Spleen (tissue), 11 donors: ENCODE measurements around the gene ADAM29. TPM values are rescaled to one million over a fixed set of nuclear protein-coding genes. Genes with fewer than 3 reads are reported as not detected.

Source experiments
- DNase-seq: peaks from one replicate; pipeline ENCODE4 v3.0.0-alpha.2; 2020
- H3K27ac ChIP-seq, 8 donors: fragments of 200-600 bp; sonication (generic) in 7 of 8; 1 replicate in 4 of 8; 2 replicates in 4 of 8; pipeline versions ENCODE4 v1.5.0 to v1.8.0; 2016 to 2021; ENCODE audit warnings: inconsistent platforms in 4 of 8, mild to moderate bottlenecking in 4 of 8, moderate library complexity in 1 of 8
- H3K27me3 ChIP-seq, 7 donors: fragments of 200-600 bp; sonication (generic) in 6 of 7; replicated peaks in 1 of 7; 1 replicate in 4 of 7; 2 replicates in 3 of 7; pipeline versions ENCODE4 v1.5.0 to v1.8.0; 2016 to 2021; ENCODE audit warnings: inconsistent platforms in 3 of 7, mild to moderate bottlenecking in 1 of 7
- H3K36me3 ChIP-seq, 6 donors: fragments of 200-600 bp; sonication (generic) in 5 of 6; 1 replicate in 4 of 6; 2 replicates in 2 of 6; pipeline versions ENCODE4 v1.5.0 to v1.8.0; 2016 to 2021; ENCODE audit warnings: inconsistent platforms in 2 of 6
- H3K4me1 ChIP-seq, 6 donors: fragments of 200-600 bp; sonication (generic) in 5 of 6; 1 replicate in 3 of 6; 2 replicates in 3 of 6; pipeline versions ENCODE4 v1.5.0 to v1.8.0; 2016 to 2021; ENCODE audit warnings: inconsistent platforms in 3 of 6
- H3K4me3 ChIP-seq, 8 donors: fragments of 200-600 bp; sonication (generic) in 7 of 8; 1 replicate in 4 of 8; 2 replicates in 4 of 8; pipeline versions ENCODE4 v1.5.0 to v1.8.0; 2016 to 2021; ENCODE audit warnings: inconsistent platforms in 4 of 8, mild to moderate bottlenecking in 4 of 8, moderate library complexity in 2 of 8
- H3K9me3 ChIP-seq, 8 donors: fragments of 200-600 bp; sonication (generic) in 7 of 8; 1 replicate in 4 of 8; 2 replicates in 4 of 8; pipeline versions ENCODE4 v1.5.0 to v1.8.0; 2016 to 2021; ENCODE audit warnings: inconsistent platforms in 4 of 8
- CTCF ChIP-seq, 11 experiments: fragments of 200-600 bp in 7 of 11; fragments of 450-650 bp in 4 of 11; sonication (generic) in 4 of 11; IDR thresholded peaks in 8 of 11; conservative IDR thresholded peaks in 3 of 11; 1 replicate in 7 of 11; 2 replicates in 4 of 11; pipeline versions ENCODE4 v1.4.0 to v1.8.0; 2016 to 2021; ENCODE audit warnings: antibody characterized with exemption in 11 of 11, inconsistent platforms in 4 of 11, mild to moderate bottlenecking in 1 of 11
- POLR2A ChIP-seq, 3 donors: fragments of 450-650 bp; IDR thresholded peaks; one replicate each; pipeline ENCODE4 v1.5.1; 2017; ENCODE audit warnings: antibody characterized with exemption in 3 of 3, mild to moderate bottlenecking in 1 of 3
- POLR2AphosphoS5 ChIP-seq, 3 donors: sonication (generic); formaldehyde crosslinking; IDR thresholded peaks; one replicate each; pipeline ENCODE4 v1.5.1; 2017; ENCODE audit warnings: antibody characterized with exemption in 3 of 3
- WGBS, 5 donors: extraction: QIAGEN DNeasy Blood & Tissue Kit in 3 of 5; methylation state at CpG; one replicate each; pipeline versions ENCODE4 v1.1.5 to v1.1.7; 2013 to 2018; 5-methylcytosine and 5-hydroxymethylcytosine counted together
- intact Hi-C: fragments of 100-400 bp; cut with DNase I; formaldehyde crosslinking; loops from one replicate; pipeline ENCODE4 v1.15.0; 2023; ENCODE audit warnings: low total_unique reads
- polyA plus RNA-seq, 3 donors: library from polyadenylated mRNA; stranded (reverse); fragments of 200-250 nt; gene quantifications; one replicate each; pipeline ENCODE4 v1.2.1, GENCODE V29; 2013
- total RNA-seq, 7 donors: library from RNA; depleted of rRNA in 3 of 7; stranded (reverse); fragments of >200 nt in 3 of 7; fragmentation: NEBNext Ultra II Directional in 4 of 7; extraction: Animal tissue kit (Norgen Biotek cat#: 25700) in 4 of 7; gene quantifications; one replicate each; pipeline versions ENCODE4 v1.1.0 to v1.2.1, GENCODE V29; 2016 to 2021
- donor health status: healthy with polysubstance abuse.
- donor health status: DM: no; HTN: no; CAD: no; lungs with moderate emphysema.
- donor health status: DM: no; HTN: no; CAD: no.
- donor health status: Bipolar disorder and iron deficiency.
- donor health status: healthy.
- donor health status: DM: no; HTN: no; CAD: no.
- donor health status: DM: yes; HTN: yes; CAD: no.

The ADAM29 gene
- total and polyA plus RNA-seq, 10 donors = 0.02 TPM; not detected in 9

GRCh38 chr4:174926958-174927357 lies 8.8 kb downstream of the ADAM29 start:
- WGBS, 5 donors = 83 to 90% (median 88%) methylated on average over 3 of the region's 3 CpGs
- TF ChIP-seq POLR2A (IDR thresholded peaks at IDR 0.05) = no peak
- TF ChIP-seq POLR2AphosphoS5 (IDR thresholded peaks at IDR 0.05) = no peak
- TF ChIP-seq CTCF (IDR thresholded peaks at IDR 0.05 in 8 of 11, conservative IDR thresholded peaks at IDR 0.05 in 3 of 11) = no peak
- no peaks in the 10 kb centered on the region for H3K27me3 ChIP-seq
- H3K4me1 ChIP-seq = no peaks in the 10 kb centered on the region
- no peaks in the 10 kb centered on the region for H3K36me3 ChIP-seq
- no peak for DNase-seq
- intact Hi-C loops = no loop called here
- no peak overlapping the region for H3K4me3 ChIP-seq
- peak overlapping the region in 1 of 8 donors; percentile 52 for H3K27ac ChIP-seq
- peaks cover 0 to 5% (median 0%) of the 10 kb centered on the region in 8 donors for H3K9me3 ChIP-seq

- 76 to 95% (median 84%) methylated on average over 5 to 6 of the region's 6 CpGs for WGBS, 5 donors
- no peaks in the 10 kb centered on the region for H3K36me3 ChIP-seq
- H3K27me3 ChIP-seq = no peaks in the 10 kb centered on the region
- no peaks in the 10 kb centered on the region for H3K4me1 ChIP-seq
- no peak overlapping the region for H3K4me3 ChIP-seq
- no peak for DNase-seq
- peaks cover 0 to 5% (median 0%) of the 10 kb centered on the region in 8 donors for H3K9me3 ChIP-seq
- H3K27ac ChIP-seq = peak overlapping the region in 2 of 8 donors; percentile 20 to 52
- no peak for TF ChIP-seq CTCF (IDR thresholded peaks at IDR 0.05 in 8 of 11, conservative IDR thresholded peaks at IDR 0.05 in 3 of 11)
- no peak for TF ChIP-seq POLR2A (IDR thresholded peaks at IDR 0.05)
- no peak for TF ChIP-seq POLR2AphosphoS5 (IDR thresholded peaks at IDR 0.05)
- intact Hi-C loops = no loop called here
These were observed 10.0 kb downstream of the ADAM29 start for GRCh38 chr4:174928174-174928573.

- H3K4me1 ChIP-seq = no peaks in the 10 kb centered on the region
These were observed 10.6 kb downstream of the ADAM29 start for GRCh38 chr4:174928575-174929253.

More at GRCh38 chr4:174928575-174929253, 10.6 kb downstream of the ADAM29 start:
- DNase-seq = no peak
- Histone ChIP-seq H3K27me3 (no peaks in the 10 kb centered on the region), H3K4me3 (no peak overlapping the region), H3K9me3 (peaks cover 0 to 5% (median 0%) of the 10 kb centered on the region in 8 donors), H3K27ac (peak overlapping the region in 2 of 8 donors; percentile 19 to 45), H3K36me3 (no peaks in the 10 kb centered on the region)
- intact Hi-C loops = no loop called here
- no peak for TF ChIP-seq CTCF (IDR thresholded peaks at IDR 0.05 in 8 of 11, conservative IDR thresholded peaks at IDR 0.05 in 3 of 11)
- no peak for TF ChIP-seq POLR2A (IDR thresholded peaks at IDR 0.05)
- TF ChIP-seq POLR2AphosphoS5 (IDR thresholded peaks at IDR 0.05) = no peak
- 65 to 89% (median 83%) methylated on average over 4 of the region's 4 CpGs for WGBS, 5 donors
